ENCODE data around the gene APOC3. TPM values are rescaled to one million over a fixed set of nuclear protein-coding genes. Genes with fewer than 3 reads are reported as not detected.

Gene APOC3
- total RNA-seq, 3 donors from 2014 or later (not counting 1 experiment from before 2014, with no cell fraction given), result not detected

DNA sequence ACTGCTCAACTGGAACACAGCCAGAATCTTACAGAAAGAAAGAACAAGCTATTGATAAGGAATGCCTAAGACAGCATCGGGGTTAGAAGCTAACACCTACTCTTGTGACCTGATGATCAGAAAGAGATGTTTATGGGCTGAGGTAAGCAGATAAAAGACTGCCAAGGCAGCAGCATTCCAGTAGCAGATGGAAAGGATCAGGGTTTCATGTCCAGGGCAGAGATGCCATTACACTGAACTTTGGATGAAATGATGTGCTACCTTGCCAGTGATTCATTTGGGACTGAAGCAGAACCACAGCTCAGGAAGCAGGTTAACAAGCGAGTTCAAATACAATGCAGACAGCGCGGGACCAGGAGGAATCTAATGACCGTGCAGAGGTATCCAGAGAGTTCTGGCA, 34.8 kb downstream of the APOC3 start:
- Histone ChIP-seq H3K27me3 (ENCODE audit: control insufficient read depth, insufficient read depth, low read length) (no peaks in the 10 kb centered on the region), H3K36me3 (ENCODE audit: control insufficient read depth, insufficient read depth, low read length) (peaks cover 86% of the 10 kb centered on the region), H3K27ac (ENCODE audit: low read length) (no peak overlapping the region), H3K4me1 (ENCODE audit: control insufficient read depth, insufficient read depth, low read length) (no peaks in the 10 kb centered on the region), H3K9me3 (ENCODE audit: control insufficient read depth, insufficient read depth, low read length) (no peaks in the 10 kb centered on the region), H3K4me3 (ENCODE audit: low read length) (no peak overlapping the region)
- DNase-seq (no peak), ATAC-seq (no peak)
- Mint-ChIP-seq H3K27ac (no peak overlapping the region), H3K9me3 (no peaks in the 10 kb centered on the region), H3K27me3 (ENCODE audit: low read depth in 2 of 2) (no peaks in the 10 kb centered on the region), H3K4me3 (no peak overlapping the region), H3K4me1 (no peaks in the 10 kb centered on the region), H3K36me3 (peaks cover 17% of the 10 kb centered on the region)
- 97% methylated on average over 5 of the region's 5 CpGs for WGBS (ENCODE audit: insufficient coverage)
- intact Hi-C loops (cut with micrococcal nuclease), result no loop called here
- TF ChIP-seq, protein P1, sequence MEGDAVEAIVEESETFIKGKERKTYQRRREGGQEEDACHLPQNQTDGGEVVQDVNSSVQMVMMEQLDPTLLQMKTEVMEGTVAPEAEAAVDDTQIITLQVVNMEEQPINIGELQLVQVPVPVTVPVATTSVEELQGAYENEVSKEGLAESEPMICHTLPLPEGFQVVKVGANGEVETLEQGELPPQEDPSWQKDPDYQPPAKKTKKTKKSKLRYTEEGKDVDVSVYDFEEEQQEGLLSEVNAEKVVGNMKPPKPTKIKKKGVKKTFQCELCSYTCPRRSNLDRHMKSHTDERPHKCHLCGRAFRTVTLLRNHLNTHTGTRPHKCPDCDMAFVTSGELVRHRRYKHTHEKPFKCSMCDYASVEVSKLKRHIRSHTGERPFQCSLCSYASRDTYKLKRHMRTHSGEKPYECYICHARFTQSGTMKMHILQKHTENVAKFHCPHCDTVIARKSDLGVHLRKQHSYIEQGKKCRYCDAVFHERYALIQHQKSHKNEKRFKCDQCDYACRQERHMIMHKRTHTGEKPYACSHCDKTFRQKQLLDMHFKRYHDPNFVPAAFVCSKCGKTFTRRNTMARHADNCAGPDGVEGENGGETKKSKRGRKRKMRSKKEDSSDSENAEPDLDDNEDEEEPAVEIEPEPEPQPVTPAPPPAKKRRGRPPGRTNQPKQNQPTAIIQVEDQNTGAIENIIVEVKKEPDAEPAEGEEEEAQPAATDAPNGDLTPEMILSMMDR (IDR thresholded peaks at IDR 0.05), result no peak

DNA sequence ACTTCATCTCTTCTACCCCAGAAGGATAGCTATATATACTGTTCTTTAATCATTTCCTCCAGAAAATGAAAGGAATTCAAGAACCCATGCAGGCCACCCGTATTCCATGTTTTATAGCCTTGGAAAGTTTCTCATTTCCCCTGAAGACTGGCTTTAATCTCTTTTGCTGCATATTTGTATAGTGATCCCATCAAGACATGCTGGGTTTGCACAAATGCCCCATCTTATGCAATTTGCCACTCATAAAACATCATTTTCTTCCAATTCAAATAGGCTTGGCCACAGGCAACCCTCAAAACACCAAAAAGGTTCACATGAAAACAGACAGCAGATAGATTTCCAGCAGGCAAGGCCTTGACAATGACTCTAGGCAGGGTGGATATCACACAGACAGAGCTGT, 36.0 kb downstream of the APOC3 start:
- Histone ChIP-seq H3K27ac (ENCODE audit: low read length) (no peak overlapping the region), H3K27me3 (ENCODE audit: control insufficient read depth, insufficient read depth, low read length) (no peaks in the 10 kb centered on the region), H3K4me3 (ENCODE audit: low read length) (no peak overlapping the region), H3K4me1 (ENCODE audit: control insufficient read depth, insufficient read depth, low read length) (no peaks in the 10 kb centered on the region), H3K36me3 (ENCODE audit: control insufficient read depth, insufficient read depth, low read length) (peaks cover 90% of the 10 kb centered on the region), H3K9me3 (ENCODE audit: control insufficient read depth, insufficient read depth, low read length) (no peaks in the 10 kb centered on the region)
- ATAC-seq (no peak), DNase-seq (no peak)
- Mint-ChIP-seq H3K4me3 (no peak overlapping the region), H3K27me3 (ENCODE audit: low read depth in 2 of 2) (no peaks in the 10 kb centered on the region), H3K4me1 (no peaks in the 10 kb centered on the region), H3K9me3 (no peaks in the 10 kb centered on the region), H3K36me3 (peaks cover 15% of the 10 kb centered on the region), H3K27ac (peak overlapping the region in 1 of 2 donors; percentile 49)
- TF ChIP-seq, protein P1 (IDR thresholded peaks at IDR 0.05), result no peak
- intact Hi-C loops (cut with micrococcal nuclease), result no loop called here
- WGBS (ENCODE audit: insufficient coverage), result 95% methylated on average over 1 of the region's 1 CpG

DNA sequence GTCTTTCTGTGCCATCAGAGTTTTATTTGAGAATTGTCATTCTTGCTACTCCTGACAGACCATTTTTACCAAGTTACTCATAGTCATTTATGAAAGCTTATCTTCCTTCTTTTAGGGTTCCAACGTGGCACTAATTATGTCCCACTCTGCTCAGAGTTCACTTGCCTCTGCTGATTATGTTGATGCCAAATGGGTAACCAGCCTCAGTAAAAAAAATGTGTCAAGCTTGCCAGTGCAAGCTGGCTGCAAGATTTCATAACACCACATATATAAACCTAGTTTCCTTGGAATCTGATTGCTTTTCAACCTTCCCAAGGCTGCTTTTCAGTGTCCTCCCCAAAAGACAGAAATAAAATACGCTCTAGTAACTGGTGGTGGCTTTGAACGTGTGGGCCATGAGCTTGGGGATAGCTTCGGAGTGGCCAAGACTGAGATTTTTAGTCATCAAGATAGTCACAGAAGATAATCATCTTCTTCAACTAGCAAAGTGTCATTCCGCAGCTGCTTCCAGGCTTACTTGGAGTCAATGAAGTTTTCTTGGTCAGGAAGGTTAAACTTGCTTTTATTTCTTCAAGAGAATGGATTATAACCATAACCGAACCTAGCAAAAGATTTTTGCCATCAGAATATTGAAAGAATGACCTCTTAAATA, 37.2 kb downstream of the APOC3 start:
- H3K27me3 ChIP-seq (ENCODE audit: control insufficient read depth, insufficient read depth, low read length), result no peaks in the 10 kb centered on the region
- TF ChIP-seq, protein P1 (IDR thresholded peaks at IDR 0.05), result no peak
- Mint-ChIP-seq H3K4me1 (peaks cover 0 to 9% of the 10 kb centered on the region in 2 donors), H3K27ac (no peak overlapping the region), H3K9me3 (no peaks in the 10 kb centered on the region), H3K4me3 (no peak overlapping the region), H3K36me3 (peaks cover 10% of the 10 kb centered on the region), H3K27me3 (ENCODE audit: low read depth in 2 of 2) (no peaks in the 10 kb centered on the region)
- ATAC-seq (no peak), DNase-seq (no peak)
- intact Hi-C loops (cut with micrococcal nuclease), result no loop called here
- H3K27ac ChIP-seq (ENCODE audit: low read length), result no peak overlapping the region
- H3K9me3 ChIP-seq (ENCODE audit: control insufficient read depth, insufficient read depth, low read length), result no peaks in the 10 kb centered on the region
- H3K4me1 ChIP-seq (ENCODE audit: control insufficient read depth, insufficient read depth, low read length), result no peaks in the 10 kb centered on the region
- 95% methylated on average over 5 of the region's 6 CpGs for WGBS (ENCODE audit: insufficient coverage)
- peaks cover 90% of the 10 kb centered on the region for H3K36me3 ChIP-seq (ENCODE audit: control insufficient read depth, insufficient read depth, low read length)
- no peak overlapping the region for H3K4me3 ChIP-seq (ENCODE audit: low read length)

DNA sequence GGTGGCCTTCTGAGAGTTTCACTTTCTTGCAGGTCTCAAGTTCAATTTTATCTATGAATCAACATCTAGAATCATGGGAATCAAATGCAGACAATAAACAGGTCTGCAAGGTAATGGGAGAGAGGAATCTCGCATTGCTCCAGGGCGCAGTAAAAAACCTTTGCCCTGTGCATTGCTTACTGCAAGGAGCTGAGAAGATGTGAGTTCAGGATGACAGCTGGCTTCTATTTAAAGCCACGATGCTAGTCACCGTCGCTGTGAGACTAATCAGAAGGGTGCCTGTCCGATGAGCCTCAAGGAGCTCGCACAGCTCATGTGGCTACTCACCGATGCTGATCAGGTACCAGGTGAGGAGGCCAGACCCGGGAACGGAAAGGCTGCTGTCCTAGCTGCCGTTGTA, 37.9 kb downstream of the APOC3 start:
- no peaks in the 10 kb centered on the region for H3K27me3 Mint-ChIP-seq (ENCODE audit: low read depth in 2 of 2)
- no peaks in the 10 kb centered on the region for H3K9me3 Mint-ChIP-seq
- no peaks in the 10 kb centered on the region for H3K9me3 ChIP-seq (ENCODE audit: control insufficient read depth, insufficient read depth, low read length)
- H3K4me1 ChIP-seq (ENCODE audit: control insufficient read depth, insufficient read depth, low read length), result no peaks in the 10 kb centered on the region
- no peaks in the 10 kb centered on the region for H3K27me3 ChIP-seq (ENCODE audit: control insufficient read depth, insufficient read depth, low read length)
- H3K36me3 ChIP-seq (ENCODE audit: control insufficient read depth, insufficient read depth, low read length), result peaks cover 89% of the 10 kb centered on the region
- H3K36me3 Mint-ChIP-seq, result peaks cover 13% of the 10 kb centered on the region
- no peak overlapping the region for H3K4me3 Mint-ChIP-seq
- no peak overlapping the region for H3K4me3 ChIP-seq (ENCODE audit: low read length)
- H3K4me1 Mint-ChIP-seq, result peaks cover 0 to 9% of the 10 kb centered on the region in 2 donors
- intact Hi-C loops (cut with micrococcal nuclease), result no loop called here
- no peak overlapping the region for H3K27ac ChIP-seq (ENCODE audit: low read length)
- TF ChIP-seq, protein P1 (IDR thresholded peaks at IDR 0.05), result no peak
- H3K27ac Mint-ChIP-seq, result no peak overlapping the region
- WGBS (ENCODE audit: insufficient coverage), result 96% methylated on average over 11 of the region's 11 CpGs
- ATAC-seq (no peak), DNase-seq (no peak)

Data from natural killer cell (primary cell).